Lower lobe of right lung (tissue), 2 donors: ENCODE results near the gene PCDH12. TPM values are rescaled to one million over a fixed set of nuclear protein-coding genes. Genes with fewer than 3 reads are reported as not detected.

Experiments
- ATAC-seq, 2 donors: fragments of 200-7000 bp; cut with Tn5 transposase; one replicate each; pipeline ENCODE4 v1.9.1; 2020 to 2022; ENCODE audit warnings: mild to moderate bottlenecking in 2 of 2, moderate library complexity in 2 of 2
- DNase-seq: peaks from one replicate; pipeline ENCODE4 v3.0.0-alpha.2; 2020
- H3K27ac ChIP-seq: fragments of 200-600 bp; one replicate; pipeline ENCODE4 v1.8.0; 2022
- H3K27me3 ChIP-seq: fragments of 200-600 bp; one replicate; pipeline ENCODE4 v1.8.0; 2022; ENCODE audit warnings: low read depth
- H3K36me3 ChIP-seq: fragments of 200-600 bp; one replicate; pipeline ENCODE4 v1.8.0; 2022; ENCODE audit warnings: mild to moderate bottlenecking
- H3K4me1 ChIP-seq: fragments of 200-600 bp; one replicate; pipeline ENCODE4 v1.8.0; 2022
- H3K4me3 ChIP-seq: fragments of 200-600 bp; one replicate; pipeline ENCODE4 v1.8.0; 2022; ENCODE audit warnings: mild to moderate bottlenecking
- H3K9me3 ChIP-seq: fragments of 200-600 bp; one replicate; pipeline ENCODE4 v1.8.0; 2022
- CTCF ChIP-seq: fragments of 200-600 bp; IDR thresholded peaks from one replicate; pipeline ENCODE4 v1.8.0; 2022; ENCODE audit warnings: antibody characterized with exemption, mild to moderate bottlenecking
- intact Hi-C: fragments of 100-400 bp; cut with DNase I; formaldehyde crosslinking; loops from one replicate; pipeline ENCODE4 v1.11.0; 2022
- total RNA-seq: library from RNA; stranded (reverse); fragmentation: NEBNext Ultra II Directional; extraction: Animal tissue kit (Norgen Biotek cat#: 25700); gene quantifications from one replicate; pipeline ENCODE4 v1.2.1, GENCODE V29; 2021
- donor health status: DM: no; HTN: yes; CAD: no; lungs with severe emphysema.

PCDH12 gene
- total RNA-seq, 1 donor from 2014 or later: 14.9 TPM

GRCh38 chr5:141973871-141974595 is 16.0 kb upstream of the PCDH12 start:
- peaks cover 75% of the 10 kb centered on the region for H3K36me3 ChIP-seq
- intact Hi-C loops: no loop called here
- DNase-seq (no peak), ATAC-seq (no peak)
- no peak overlapping the region for H3K4me3 ChIP-seq
- no peak for TF ChIP-seq CTCF
- H3K27ac ChIP-seq: no peak overlapping the region
- no peaks in the 10 kb centered on the region for H3K27me3 ChIP-seq
- no peaks in the 10 kb centered on the region for H3K9me3 ChIP-seq
- H3K4me1 ChIP-seq: peaks cover 31% of the 10 kb centered on the region

GRCh38 chr5:141969783-141970771 is 12.1 kb upstream of the PCDH12 start:
- TF ChIP-seq CTCF: no peak
- Histone ChIP-seq H3K9me3 (no peaks in the 10 kb centered on the region), H3K36me3 (peaks cover 36% of the 10 kb centered on the region), H3K27me3 (no peaks in the 10 kb centered on the region), H3K27ac (peak overlapping the region; percentile 95), H3K4me3 (peak overlapping the region; percentile 78), H3K4me1 (peaks cover 31% of the 10 kb centered on the region)
- DNase-seq (no peak), ATAC-seq (no peak)
- intact Hi-C loops: no loop called here

DNA sequence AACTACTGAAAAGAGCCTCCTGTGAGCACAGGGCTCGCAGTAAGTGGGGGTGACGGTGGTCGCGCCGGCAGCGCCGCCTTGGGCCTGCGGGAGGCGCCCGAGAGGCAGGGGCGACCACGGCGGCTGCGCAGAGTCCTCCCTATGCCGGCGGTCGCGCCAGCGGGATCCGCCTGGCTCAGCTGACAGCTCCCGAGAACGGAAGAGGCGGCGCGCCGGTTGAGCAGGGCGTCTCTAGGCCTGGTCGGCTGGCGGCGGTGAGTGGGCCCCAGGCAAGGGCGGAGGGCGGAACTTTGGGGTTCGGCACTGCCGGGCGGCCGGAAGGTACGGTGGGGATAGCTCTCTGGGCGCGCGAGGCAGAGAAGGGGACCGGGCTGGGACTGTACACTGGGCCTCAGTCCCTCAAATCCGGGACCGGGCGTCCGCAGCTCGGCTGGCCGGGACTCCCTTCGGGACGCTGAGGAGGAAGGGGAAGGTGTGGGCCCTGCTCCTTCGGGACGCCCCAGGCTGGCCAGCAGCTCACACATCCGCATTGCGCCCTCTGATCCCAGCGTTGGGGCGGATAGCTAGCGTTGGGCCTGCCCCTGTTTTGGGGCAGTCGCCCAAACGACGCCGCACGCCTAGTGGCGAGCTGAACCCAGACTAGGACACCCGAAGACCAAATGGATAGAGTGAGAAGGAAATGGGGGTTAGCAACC is 11.1 kb upstream of the PCDH12 start, which contains the start of gene RNF14:
Gene RNF14 (plus strand): TSS at position 192 of the 695 bp plus-strand sequence. CDS start 4,484 bp downstream, outside the sequence.
- no peaks in the 10 kb centered on the region for H3K9me3 ChIP-seq
- peak; percentile 99 to 100 for ATAC-seq
- DNase-seq: peak; percentile 98
- intact Hi-C loops: no loop called here
- no peaks in the 10 kb centered on the region for H3K27me3 ChIP-seq
- peak; percentile 97 for TF ChIP-seq CTCF
- peak within 1 kb of the TSS; percentile 95 for H3K27ac ChIP-seq
- H3K4me3 ChIP-seq: peak within 1 kb of the TSS; percentile 78
- peaks cover 26% of the 10 kb centered on the region for H3K36me3 ChIP-seq
- peaks cover 22% of the 10 kb centered on the region for H3K4me1 ChIP-seq

- no peak for DNase-seq
- Histone ChIP-seq H3K4me3 (no peak overlapping the region), H3K36me3 (peaks cover 6% of the 10 kb centered on the region), H3K27me3 (no peaks in the 10 kb centered on the region), H3K4me1 (peaks cover 17% of the 10 kb centered on the region), H3K9me3 (no peaks in the 10 kb centered on the region), H3K27ac (no peak overlapping the region)
- intact Hi-C loops: no loop called here
- TF ChIP-seq CTCF: no peak
- ATAC-seq: no peak
Observed at GRCh38 chr5:141966963-141967333, 8.9 kb upstream of the PCDH12 start.

GRCh38 chr5:141966275-141966962 is 8.4 kb upstream of the PCDH12 start:
- TF ChIP-seq CTCF: no peak
- no peak for DNase-seq
- intact Hi-C loops: no loop called here
- H3K4me1 ChIP-seq: peaks cover 17% of the 10 kb centered on the region
- H3K9me3 ChIP-seq: no peaks in the 10 kb centered on the region
- H3K36me3 ChIP-seq: peaks cover under 1% of the 10 kb centered on the region
- H3K4me3 ChIP-seq: no peak overlapping the region
- H3K27ac ChIP-seq: no peak overlapping the region
- H3K27me3 ChIP-seq: no peaks in the 10 kb centered on the region
- ATAC-seq: no peak
